22Rv1 (cell line): ENCODE results near the gene FGF1.
A peak's percentile ranks its signal among the peaks of the same experiment; 100 is the strongest.

Experiments used
- H3K27ac ChIP-seq: fragments of 450-650 bp; 2 replicates; pipeline ENCODE4 v1.5.1; 2017
- CTCF ChIP-seq: fragments of 450-650 bp; IDR thresholded peaks from 2 replicates; pipeline ENCODE4 v1.5.1; 2017; ENCODE audit warnings: mild to moderate bottlenecking
- ZFX ChIP-seq: fragments of 450-650 bp; IDR thresholded peaks from 2 replicates; pipeline ENCODE4 v1.6.1; 2017; ENCODE audit warnings: antibody characterized with exemption, borderline replicate concordance

The FGF1 gene

GRCh38 chr5:142561486-142562097 is 124.3 kb downstream of the FGF1 start:
- H3K27ac ChIP-seq = no peak overlapping the region

GRCh38 chr5:142561029-142561428 is 124.9 kb downstream of the FGF1 start:
- no peak for TF ChIP-seq CTCF
- no peak for TF ChIP-seq ZFX
- H3K27ac ChIP-seq = no peak overlapping the region

More at GRCh38 chr5:142561486-142562097, 124.3 kb downstream of the FGF1 start:
- TF ChIP-seq ZFX = no peak
- TF ChIP-seq CTCF = no peak

GRCh38 chr5:142552107-142552506 is 133.8 kb downstream of the FGF1 start:
- TF ChIP-seq CTCF (no peak), ZFX (no peak)
- no peak overlapping the region for H3K27ac ChIP-seq

- TF ChIP-seq CTCF (no peak), ZFX (no peak)
- H3K27ac ChIP-seq = no peak overlapping the region
Measured at GRCh38 chr5:142551338-142552067, 134.4 kb downstream of the FGF1 start.

- TF ChIP-seq CTCF (no peak), ZFX (no peak)
- H3K27ac ChIP-seq = no peak overlapping the region
Measured at GRCh38 chr5:142550471-142550870, 135.4 kb downstream of the FGF1 start.

GRCh38 chr5:142549834-142550233 is 136.1 kb downstream of the FGF1 start:
- H3K27ac ChIP-seq = no peak overlapping the region
- TF ChIP-seq ZFX (no peak), CTCF (no peak)

GRCh38 chr5:142548739-142549275 is 137.1 kb downstream of the FGF1 start:
- TF ChIP-seq CTCF (peak; percentile 96), ZFX (no peak)
- no peak overlapping the region for H3K27ac ChIP-seq
